Measurements from ENCODE around the gene COPG1. TPM values are rescaled to one million over a fixed set of nuclear protein-coding genes. Genes with fewer than 3 reads are reported as not detected.

The COPG1 gene
- total RNA-seq, 3 donors from 2014 or later (not counting 1 experiment from before 2014, with no cell fraction given), result 127 to 141 (median 135) TPM

GRCh38 chr3:129266651-129267050, 17.2 kb downstream of the COPG1 start:
- Histone ChIP-seq H3K27me3 (ENCODE audit: control insufficient read depth, insufficient read depth, low read length) (no peaks in the 10 kb centered on the region), H3K4me1 (ENCODE audit: control insufficient read depth, insufficient read depth, low read length) (no peaks in the 10 kb centered on the region), H3K36me3 (ENCODE audit: control insufficient read depth, insufficient read depth, low read length) (peaks cover 90% of the 10 kb centered on the region), H3K9me3 (ENCODE audit: control insufficient read depth, insufficient read depth, low read length) (no peaks in the 10 kb centered on the region), H3K27ac (ENCODE audit: low read length) (no peak overlapping the region), H3K4me3 (ENCODE audit: low read length) (no peak overlapping the region)
- 98% methylated on average over 3 of the region's 4 CpGs for WGBS (ENCODE audit: insufficient coverage)
- intact Hi-C loops (cut with micrococcal nuclease), result no loop called here
- peaks cover under 1 to 11% of the 10 kb centered on the region in 2 donors for H3K4me1 Mint-ChIP-seq
- no peak overlapping the region for H3K4me3 Mint-ChIP-seq
- ATAC-seq (no peak), DNase-seq (no peak)
- TF ChIP-seq CTCF (IDR thresholded peaks at IDR 0.05), result no peak
- H3K27ac Mint-ChIP-seq, result no peak overlapping the region
- H3K9me3 Mint-ChIP-seq, result no peaks in the 10 kb centered on the region
- H3K36me3 Mint-ChIP-seq, result peaks cover 34% of the 10 kb centered on the region
- H3K27me3 Mint-ChIP-seq (ENCODE audit: low read depth in 2 of 2), result no peaks in the 10 kb centered on the region

GRCh38 chr3:129268396-129268795, 19.0 kb downstream of the COPG1 start:
- peaks cover 94% of the 10 kb centered on the region for H3K36me3 ChIP-seq (ENCODE audit: control insufficient read depth, insufficient read depth, low read length)
- intact Hi-C loops (cut with micrococcal nuclease), result no loop called here
- no peaks in the 10 kb centered on the region for H3K27me3 ChIP-seq (ENCODE audit: control insufficient read depth, insufficient read depth, low read length)
- no peak overlapping the region for H3K4me3 Mint-ChIP-seq
- peaks cover 26% of the 10 kb centered on the region for H3K36me3 Mint-ChIP-seq
- ATAC-seq (no peak), DNase-seq (no peak)
- H3K27ac Mint-ChIP-seq, result peak overlapping the region in 1 of 2 donors; percentile 22
- TF ChIP-seq CTCF (IDR thresholded peaks at IDR 0.05), result no peak
- no peaks in the 10 kb centered on the region for H3K9me3 ChIP-seq (ENCODE audit: control insufficient read depth, insufficient read depth, low read length)
- WGBS (ENCODE audit: insufficient coverage), result 89% methylated on average over 4 of the region's 4 CpGs
- no peak overlapping the region for H3K4me3 ChIP-seq (ENCODE audit: low read length)
- H3K4me1 ChIP-seq (ENCODE audit: control insufficient read depth, insufficient read depth, low read length), result no peaks in the 10 kb centered on the region
- H3K27me3 Mint-ChIP-seq (ENCODE audit: low read depth in 2 of 2), result no peaks in the 10 kb centered on the region
- peaks cover 0 to 5% of the 10 kb centered on the region in 2 donors for H3K4me1 Mint-ChIP-seq
- H3K27ac ChIP-seq (ENCODE audit: low read length), result no peak overlapping the region
- H3K9me3 Mint-ChIP-seq, result no peaks in the 10 kb centered on the region

GRCh38 chr3:129271674-129272073, 22.3 kb downstream of the COPG1 start:
- Histone ChIP-seq H3K27ac (ENCODE audit: low read length) (no peak overlapping the region), H3K4me3 (ENCODE audit: low read length) (no peak overlapping the region), H3K4me1 (ENCODE audit: control insufficient read depth, insufficient read depth, low read length) (no peaks in the 10 kb centered on the region), H3K27me3 (ENCODE audit: control insufficient read depth, insufficient read depth, low read length) (no peaks in the 10 kb centered on the region), H3K9me3 (ENCODE audit: control insufficient read depth, insufficient read depth, low read length) (no peaks in the 10 kb centered on the region), H3K36me3 (ENCODE audit: control insufficient read depth, insufficient read depth, low read length) (peaks cover 96% of the 10 kb centered on the region)
- H3K4me1 Mint-ChIP-seq, result no peaks in the 10 kb centered on the region
- H3K27ac Mint-ChIP-seq, result peak overlapping the region in 1 of 2 donors; percentile 53
- no peak for ATAC-seq
- WGBS (ENCODE audit: insufficient coverage), result 98% methylated on average over 11 of the region's 11 CpGs
- H3K9me3 Mint-ChIP-seq, result no peaks in the 10 kb centered on the region
- H3K27me3 Mint-ChIP-seq (ENCODE audit: low read depth in 2 of 2), result no peaks in the 10 kb centered on the region
- TF ChIP-seq CTCF (IDR thresholded peaks at IDR 0.05), result no peak
- H3K36me3 Mint-ChIP-seq, result peaks cover 38% of the 10 kb centered on the region
- no peak for DNase-seq
- intact Hi-C loops (cut with micrococcal nuclease), result no loop called here
- H3K4me3 Mint-ChIP-seq, result no peak overlapping the region

- DNase-seq (no peak), ATAC-seq (no peak)
- H3K9me3 Mint-ChIP-seq, result no peaks in the 10 kb centered on the region
- 22% methylated on average over 2 of the region's 2 CpGs for WGBS (ENCODE audit: insufficient coverage)
- no peaks in the 10 kb centered on the region for H3K27me3 Mint-ChIP-seq (ENCODE audit: low read depth in 2 of 2)
- H3K36me3 Mint-ChIP-seq, result peaks cover 28% of the 10 kb centered on the region
- no peaks in the 10 kb centered on the region for H3K27me3 ChIP-seq (ENCODE audit: control insufficient read depth, insufficient read depth, low read length)
- H3K27ac ChIP-seq (ENCODE audit: low read length), result no peak overlapping the region
- no peak overlapping the region for H3K4me3 Mint-ChIP-seq
- no peak for TF ChIP-seq CTCF (IDR thresholded peaks at IDR 0.05)
- peak overlapping the region; percentile 9 to 95 for H3K27ac Mint-ChIP-seq
- H3K4me1 ChIP-seq (ENCODE audit: control insufficient read depth, insufficient read depth, low read length), result peaks cover 27% of the 10 kb centered on the region
- H3K4me1 Mint-ChIP-seq, result peaks cover 13 to 19% of the 10 kb centered on the region in 2 donors
- no peaks in the 10 kb centered on the region for H3K9me3 ChIP-seq (ENCODE audit: control insufficient read depth, insufficient read depth, low read length)
- peaks cover 56% of the 10 kb centered on the region for H3K36me3 ChIP-seq (ENCODE audit: control insufficient read depth, insufficient read depth, low read length)
- H3K4me3 ChIP-seq (ENCODE audit: low read length), result no peak overlapping the region
- intact Hi-C loops (cut with micrococcal nuclease), result no loop called here
Observed at GRCh38 chr3:129276385-129276784, 27.0 kb downstream of the COPG1 start.
